CD14-positive monocyte (primary cell): ENCODE results near the gene GNG2. TPM values are rescaled to one million over a fixed set of nuclear protein-coding genes. Genes with fewer than 3 reads are reported as not detected.

Experiments
- DNase-seq, 3 donors: peaks; one replicate each; pipeline ENCODE4 v3.0.0-alpha.2; 2011 to 2022
- H2AFZ ChIP-seq: 2 replicates; pipeline ENCODE4 v1.6.0; 2012; ENCODE audit warnings: mild to moderate bottlenecking, low read depth, low read length, inconsistent platforms; ENCODE audit not compliant: insufficient read depth, poor library complexity, severe bottlenecking
- H3K27ac ChIP-seq, 2 donors: 1 replicate in 1 of 2; 2 replicates in 1 of 2; pipeline ENCODE4 v1.5.1; 2012 to 2013; ENCODE audit warnings: low read length in 2 of 2, control low read depth in 1 of 2, inconsistent platforms in 1 of 2, low read depth in 1 of 2, mild to moderate bottlenecking in 1 of 2
- H3K27me3 ChIP-seq, 2 donors: one replicate each; pipeline versions ENCODE4 v1.6.0 to v1.6.1; 2011 to 2013; ENCODE audit warnings: low read length in 2 of 2; ENCODE audit not compliant: control insufficient read depth in 2 of 2, insufficient read depth in 2 of 2
- H3K36me3 ChIP-seq, 2 donors: replicated peaks in 1 of 2; 1 replicate in 1 of 2; 2 replicates in 1 of 2; pipeline versions ENCODE4 v1.5.1 to v1.6.1; 2012 to 2013; ENCODE audit warnings: low read length in 2 of 2, control low read depth in 1 of 2, inconsistent platforms in 1 of 2, mild to moderate bottlenecking in 1 of 2; ENCODE audit not compliant: insufficient read depth in 2 of 2, control insufficient read depth in 1 of 2
- H3K4me1 ChIP-seq, 2 donors: 1 replicate in 1 of 2; 2 replicates in 1 of 2; pipeline versions ENCODE4 v1.5.1 to v1.6.1; 2012 to 2013; ENCODE audit warnings: low read length in 2 of 2, control low read depth in 1 of 2, inconsistent platforms in 1 of 2, mild to moderate bottlenecking in 1 of 2, moderate library complexity in 1 of 2; ENCODE audit not compliant: insufficient read depth in 2 of 2, control insufficient read depth in 1 of 2
- H3K4me2 ChIP-seq: replicated peaks from 2 replicates; pipeline ENCODE3; 2012; ENCODE audit warnings: low read length, moderate library complexity, mild to moderate bottlenecking; ENCODE audit not compliant: poor library complexity, severe bottlenecking; ENCODE audit errors: extremely low read depth
- H3K4me3 ChIP-seq, 3 experiments: fragments of 200-600 bp in 1 of 3; sonication (generic) in 1 of 3; replicated peaks in 1 of 3; 1 replicate in 2 of 3; 2 replicates in 1 of 3; pipeline ENCODE4 v1.5.1; 2011 to 2013; ENCODE audit warnings: low read length in 3 of 3, mild to moderate bottlenecking in 3 of 3, control low read depth in 2 of 3, low read depth in 2 of 3, inconsistent platforms in 1 of 3, moderate library complexity in 1 of 3
- H3K79me2 ChIP-seq: 2 replicates; pipeline ENCODE4 v1.6.0; 2012; ENCODE audit warnings: mild to moderate bottlenecking, control low read depth, inconsistent platforms, low read length, moderate library complexity; ENCODE audit not compliant: insufficient read depth
- H3K9ac ChIP-seq: 2 replicates; pipeline ENCODE4 v1.6.0; 2017; ENCODE audit warnings: low read length, mild to moderate bottlenecking; ENCODE audit not compliant: insufficient read depth, poor library complexity, severe bottlenecking
- H3K9me3 ChIP-seq, 2 donors: replicated peaks in 1 of 2; 1 replicate in 1 of 2; 2 replicates in 1 of 2; pipeline versions ENCODE4 v1.5.1 to v1.6.1; 2012 to 2013; ENCODE audit warnings: low read length in 2 of 2, control low read depth in 1 of 2; ENCODE audit not compliant: control insufficient read depth in 1 of 2, insufficient read depth in 1 of 2
- H4K20me1 ChIP-seq: 2 replicates; pipeline ENCODE4 v1.6.0; 2012; ENCODE audit warnings: mild to moderate bottlenecking, low read length, control low read depth, moderate library complexity; ENCODE audit not compliant: insufficient read depth
- H3K27ac Mint-ChIP-seq, 7 donors: one replicate each; pipeline ENCODE4 v1.8.0; 2020; ENCODE audit warnings: mild to moderate bottlenecking in 7 of 7, mixed read lengths in 7 of 7, moderate library complexity in 6 of 7, inconsistent platforms in 2 of 7
- H3K27me3 Mint-ChIP-seq, 3 donors: one replicate each; pipeline ENCODE4 v1.8.0; 2021 to 2022; ENCODE audit warnings: low read depth in 3 of 3, mild to moderate bottlenecking in 3 of 3, mixed read lengths in 3 of 3, moderate library complexity in 3 of 3, inconsistent platforms in 1 of 3
- H3K36me3 Mint-ChIP-seq, 2 donors: one replicate each; pipeline ENCODE4 v1.8.0; 2020; ENCODE audit warnings: mixed read lengths in 2 of 2, inconsistent platforms in 1 of 2, mild to moderate bottlenecking in 1 of 2
- H3K4me1 Mint-ChIP-seq: one replicate; pipeline ENCODE4 v1.8.0; 2020; ENCODE audit warnings: mild to moderate bottlenecking, mixed read lengths
- H3K4me3 Mint-ChIP-seq, 2 donors: one replicate each; pipeline ENCODE4 v1.8.0; 2020; ENCODE audit warnings: mild to moderate bottlenecking in 2 of 2, mixed read lengths in 2 of 2, moderate library complexity in 1 of 2
- H3K9me3 Mint-ChIP-seq, 7 donors: one replicate each; pipeline ENCODE4 v1.8.0; 2020 to 2022; ENCODE audit warnings: mixed read lengths in 7 of 7, mild to moderate bottlenecking in 6 of 7, moderate library complexity in 6 of 7, inconsistent platforms in 2 of 7
- WGBS: methylation state at CpG from one replicate; pipeline ENCODE4 v1.1.5; 2013; ENCODE audit warnings: missing lambda C conversion rate; ENCODE audit not compliant: insufficient coverage; 5-methylcytosine and 5-hydroxymethylcytosine counted together
- intact Hi-C, 2 donors: fragments of 100-400 bp; cut with micrococcal nuclease; formaldehyde crosslinking; loops; one replicate each; pipeline versions ENCODE4 v1.15.0 to v1.15.1; 2023
- polyA plus RNA-seq, 3 donors: library from polyadenylated mRNA; depleted of rRNA in 1 of 3; unstranded in 2 of 3; stranded (reverse) in 1 of 3; fragments of 300-500 nt in 2 of 3; fragments of >200 nt in 1 of 3; fragmentation: Illumina TruSeq in 2 of 3; gene quantifications; 1 replicate in 2 of 3; 2 replicates in 1 of 3; pipeline ENCODE4 v1.2.3, GENCODE V29; 2012 to 2021
- TF ChIP-seq, protein P1 (sequence below): fragments of 200-600 bp; IDR thresholded peaks from one replicate; pipeline ENCODE4 v1.8.0; 2022; ENCODE audit warnings: antibody characterized with exemption, mild to moderate bottlenecking

GNG2 gene
- polyA plus RNA-seq, 3 donors = 42.7 to 151 (median 146) TPM

DNA sequence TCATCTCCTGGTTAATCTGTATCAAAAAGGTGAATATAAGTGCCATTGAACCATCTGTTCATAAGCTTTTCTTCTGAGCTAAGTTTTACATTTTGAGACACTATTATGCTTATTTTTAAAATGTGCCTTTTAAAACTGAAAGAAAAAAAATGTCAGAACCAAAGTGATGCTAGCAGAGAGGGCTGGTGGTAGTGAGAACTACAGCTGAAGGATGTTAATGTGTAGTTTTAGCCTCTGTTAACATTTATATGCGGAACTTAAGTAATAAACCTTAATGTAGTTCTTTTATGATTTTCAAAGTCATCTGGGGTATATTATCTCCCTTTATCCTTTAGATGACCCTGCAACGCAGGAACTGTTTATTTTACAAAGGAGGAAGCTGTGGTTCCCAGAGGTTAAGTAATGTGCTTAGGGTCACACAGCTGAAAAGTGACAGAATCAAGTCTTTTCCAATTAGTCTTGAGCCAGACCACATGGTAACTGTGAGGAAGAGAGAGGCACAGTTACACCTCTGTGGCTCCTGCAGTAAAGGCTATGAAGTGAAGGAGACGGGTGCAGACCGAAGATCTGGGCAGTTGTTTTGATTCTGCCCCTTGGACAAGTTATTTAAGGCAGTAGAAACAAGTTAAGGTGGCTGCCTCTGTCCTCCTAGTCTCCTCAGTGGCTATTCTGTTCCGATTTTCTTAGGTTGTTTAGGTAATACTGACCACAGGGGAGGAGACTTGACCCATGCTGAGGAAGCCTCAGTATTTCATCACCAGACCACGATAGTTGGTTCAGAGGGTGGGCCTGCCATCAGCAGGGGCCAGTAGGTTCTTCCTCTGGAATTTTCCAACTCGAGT, 23.9 kb downstream of the GNG2 start:
- peak; percentile 84 to 87 (median 86) for DNase-seq
- Histone ChIP-seq H3K4me2 (peak overlapping the region; percentile 69), H3K79me2 (peaks cover 61% of the 10 kb centered on the region), H3K9ac (peak overlapping the region; percentile 25), H3K36me3 (peaks cover 0 to 8% of the 10 kb centered on the region in 2 donors), H2AFZ (peak overlapping the region; percentile 30), H3K9me3 (no peaks in the 10 kb centered on the region), H3K4me1 (peaks cover 54 to 58% of the 10 kb centered on the region in 2 donors), H3K4me3 (peak overlapping the region in 2 of 3 experiments; percentile 41 to 59), H3K27me3 (no peaks in the 10 kb centered on the region), H3K27ac (peak overlapping the region; percentile 65 to 84), H4K20me1 (peaks cover 6% of the 10 kb centered on the region)
- H3K27me3 Mint-ChIP-seq = no peaks in the 10 kb centered on the region
- peaks cover 46 to 48% of the 10 kb centered on the region in 2 donors for H3K36me3 Mint-ChIP-seq
- 8% methylated on average over 2 of the region's 7 CpGs for WGBS
- peaks cover 0 to 2% (median 0%) of the 10 kb centered on the region in 7 donors for H3K9me3 Mint-ChIP-seq
- TF ChIP-seq, protein P1, sequence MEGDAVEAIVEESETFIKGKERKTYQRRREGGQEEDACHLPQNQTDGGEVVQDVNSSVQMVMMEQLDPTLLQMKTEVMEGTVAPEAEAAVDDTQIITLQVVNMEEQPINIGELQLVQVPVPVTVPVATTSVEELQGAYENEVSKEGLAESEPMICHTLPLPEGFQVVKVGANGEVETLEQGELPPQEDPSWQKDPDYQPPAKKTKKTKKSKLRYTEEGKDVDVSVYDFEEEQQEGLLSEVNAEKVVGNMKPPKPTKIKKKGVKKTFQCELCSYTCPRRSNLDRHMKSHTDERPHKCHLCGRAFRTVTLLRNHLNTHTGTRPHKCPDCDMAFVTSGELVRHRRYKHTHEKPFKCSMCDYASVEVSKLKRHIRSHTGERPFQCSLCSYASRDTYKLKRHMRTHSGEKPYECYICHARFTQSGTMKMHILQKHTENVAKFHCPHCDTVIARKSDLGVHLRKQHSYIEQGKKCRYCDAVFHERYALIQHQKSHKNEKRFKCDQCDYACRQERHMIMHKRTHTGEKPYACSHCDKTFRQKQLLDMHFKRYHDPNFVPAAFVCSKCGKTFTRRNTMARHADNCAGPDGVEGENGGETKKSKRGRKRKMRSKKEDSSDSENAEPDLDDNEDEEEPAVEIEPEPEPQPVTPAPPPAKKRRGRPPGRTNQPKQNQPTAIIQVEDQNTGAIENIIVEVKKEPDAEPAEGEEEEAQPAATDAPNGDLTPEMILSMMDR = no peak
- intact Hi-C loops = loop anchor here (1.0 to 5.0 kb wide), 2 partner anchors 11 to 37 kb away; no protein-coding TSS in a partner anchor
- peak overlapping the region; percentile 94 to 99 (median 98) for H3K27ac Mint-ChIP-seq
- H3K4me3 Mint-ChIP-seq = peak overlapping the region; percentile 56 to 91
- H3K4me1 Mint-ChIP-seq = peaks cover 46% of the 10 kb centered on the region

DNA sequence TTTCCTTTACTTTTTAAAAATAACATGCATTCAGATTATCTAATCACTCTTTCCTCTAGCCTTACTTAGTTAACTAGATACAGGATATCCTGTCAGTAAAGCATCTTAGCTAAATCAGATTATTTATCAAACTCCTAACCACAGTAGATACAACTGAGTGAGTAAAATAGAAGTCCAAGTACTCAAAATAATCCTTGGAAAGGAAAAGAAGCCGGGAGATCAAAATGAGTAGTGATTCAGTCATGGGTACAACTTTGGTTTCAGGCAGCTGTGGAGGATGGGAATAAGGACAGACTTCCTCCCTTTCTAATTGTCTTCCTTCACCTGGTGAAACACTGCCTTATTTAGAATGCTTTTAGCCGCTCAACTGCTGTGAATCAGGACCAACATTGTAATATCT, 29.4 kb downstream of the GNG2 start:
- Histone ChIP-seq H3K27ac (no peak overlapping the region), H3K4me1 (peaks cover 8 to 13% of the 10 kb centered on the region in 2 donors), H3K79me2 (peaks cover 52% of the 10 kb centered on the region), H3K9me3 (no peaks in the 10 kb centered on the region), H3K4me2 (no peak overlapping the region), H3K27me3 (no peaks in the 10 kb centered on the region), H3K36me3 (peaks cover 0 to 8% of the 10 kb centered on the region in 2 donors), H3K4me3 (no peak overlapping the region), H4K20me1 (peaks cover 25% of the 10 kb centered on the region), H3K9ac (no peak overlapping the region), H2AFZ (no peak overlapping the region)
- H3K27ac Mint-ChIP-seq = no peak overlapping the region
- H3K27me3 Mint-ChIP-seq = no peaks in the 10 kb centered on the region
- TF ChIP-seq, protein P1 = no peak
- peaks cover 9% of the 10 kb centered on the region for H3K4me1 Mint-ChIP-seq
- no peak for DNase-seq
- H3K36me3 Mint-ChIP-seq = peaks cover 41 to 45% of the 10 kb centered on the region in 2 donors
- no peak overlapping the region for H3K4me3 Mint-ChIP-seq
- peaks cover 0 to 2% (median 0%) of the 10 kb centered on the region in 7 donors for H3K9me3 Mint-ChIP-seq
- WGBS = no CpG with 5 or more reads among the region's 2 CpGs
- intact Hi-C loops = loop anchor here in 1 of 2 donors (2.0 kb wide), 1 partner anchor 15 kb away; no protein-coding TSS in a partner anchor
